HCT116 (cell line): Measurements from ENCODE around the gene TRUB1. TPM values are rescaled to one million over a fixed set of nuclear protein-coding genes. Genes with fewer than 3 reads are reported as not detected.

ENCODE experiments used
- ATAC-seq: fragments of 200-7000 bp; cut with Tn5 transposase; 2 replicates; pipeline ENCODE4 v1.9.1; 2020; ENCODE audit warnings: mild to moderate bottlenecking, moderate library complexity
- BruUV-seq: library from RNA; stranded (reverse); fragments of 400-500 nt; replicated peaks from 2 replicates; lab custom pipeline; 2021; lab: Mats Ljungman, UMichigan
- CTCF ChIA-PET: fragments of 300-600 bp; sonication (Branson Sonifier 250); formaldehyde crosslinking; loops from one replicate; lab custom pipeline; 2021; ENCODE audit warnings: antibody characterized with exemption; lab: Charles Lee
- POLR2A ChIA-PET: fragments of 300-600, 350-600 bp; sonication (Branson Sonifier 250); formaldehyde crosslinking; loops from one replicate; lab custom pipeline; 2021; ENCODE audit warnings: antibody characterized with exemption; lab: Charles Lee
- RAD21 ChIA-PET, 2 experiments: fragments of 300-600 bp; sonication (Branson Sonifier 250); formaldehyde crosslinking; loops; one replicate each; lab custom pipeline; 2023; ENCODE audit warnings: low total read pairs in 2 of 2; ENCODE audit not compliant: uncharacterized antibody in 2 of 2, unreplicated experiment in 2 of 2, low non-redundant PET in 1 of 2; lab: Charles Lee
- DNase-seq: peaks from one replicate; pipeline ENCODE4 v3.0.0-alpha.2; 2010; ENCODE audit warnings: low read depth, low spot score
- H2AFZ ChIP-seq: fragments of 200-600 bp; shearing (Covaris generic), sonication (generic); 2 replicates; pipeline ENCODE4 v1.6.1; 2017; ENCODE audit warnings: low read depth, mixed run types, mixed read lengths, antibody characterized with exemption, low read length; ENCODE audit not compliant: poor library complexity, severe bottlenecking
- H3K27ac ChIP-seq: 2 replicates; pipeline ENCODE4 v1.5.1; 2012; ENCODE audit warnings: low read depth, low read length
- H3K27me3 ChIP-seq: fragments of 200-600 bp; sonication (generic); 2 replicates; pipeline ENCODE4 v1.6.1; 2016; ENCODE audit warnings: mixed run types, low read length, mixed read lengths; ENCODE audit not compliant: insufficient read depth
- H3K36me3 ChIP-seq, 2 experiments: fragments of 200-500 bp in 1 of 2; fragments of 200-600 bp in 1 of 2; sonication (Bioruptor generic) in 1 of 2; sonication (generic) in 1 of 2; 2 replicates each; pipeline versions ENCODE4 v1.5.1 to v1.6.1; 2014 to 2016; ENCODE audit warnings: low read length in 2 of 2, inconsistent platforms in 1 of 2, mixed read lengths in 1 of 2, mixed run types in 1 of 2; ENCODE audit not compliant: insufficient read depth in 2 of 2, control insufficient read depth in 1 of 2
- H3K4me1 ChIP-seq, 2 experiments: fragments of 200-600 bp in 1 of 2; sonication (generic) in 1 of 2; 2 replicates each; pipeline versions ENCODE4 v1.5.1 to v1.6.1; 2012 to 2017; ENCODE audit warnings: low read length in 2 of 2, inconsistent platforms in 1 of 2, mild to moderate bottlenecking in 1 of 2, mixed read lengths in 1 of 2, mixed run types in 1 of 2, moderate library complexity in 1 of 2; ENCODE audit not compliant: insufficient read depth in 2 of 2, control insufficient read depth in 1 of 2
- H3K4me2 ChIP-seq: fragments of 200-600 bp; sonication (generic); 2 replicates; pipeline ENCODE4 v1.6.1; 2017; ENCODE audit warnings: mixed run types, low read length, mixed read lengths
- H3K4me3 ChIP-seq, 2 experiments: fragments of 200-600 bp in 1 of 2; sonication (generic) in 1 of 2; replicated peaks in 1 of 2; 2 replicates each; pipeline ENCODE4 v1.5.1; 2011 to 2016; ENCODE audit warnings: low read length in 2 of 2, control low read depth in 1 of 2, low read depth in 1 of 2, mild to moderate bottlenecking in 1 of 2, mixed read lengths in 1 of 2, mixed run types in 1 of 2
- H3K79me2 ChIP-seq: fragments of 200-600 bp; sonication (generic); 2 replicates; pipeline ENCODE4 v1.6.1; 2017; ENCODE audit warnings: mild to moderate bottlenecking, mixed run types, low read length, moderate library complexity, mixed read lengths; ENCODE audit not compliant: insufficient read depth
- H3K9ac ChIP-seq: fragments of 200-600 bp; sonication (generic); 2 replicates; pipeline ENCODE4 v1.6.1; 2016; ENCODE audit warnings: low read length, mixed read lengths
- H3K9me2 ChIP-seq: fragments of 200-600 bp; sonication (generic), shearing (Covaris generic); 2 replicates; pipeline ENCODE4 v1.6.1; 2017; ENCODE audit warnings: mixed run types, mild to moderate bottlenecking, moderate library complexity; ENCODE audit not compliant: insufficient read depth
- H3K9me3 ChIP-seq, 2 experiments: fragments of 200-500 bp in 1 of 2; fragments of 200-600 bp in 1 of 2; sonication (Bioruptor generic) in 1 of 2; sonication (generic) in 1 of 2; 2 replicates each; pipeline ENCODE4 v1.6.1; 2014 to 2017; ENCODE audit warnings: low read length in 2 of 2, mixed read lengths in 2 of 2, inconsistent platforms in 1 of 2, low read depth in 1 of 2, mild to moderate bottlenecking in 1 of 2, mixed run types in 1 of 2, moderate library complexity in 1 of 2; ENCODE audit not compliant: control insufficient read depth in 1 of 2, insufficient read depth in 1 of 2
- H4K20me1 ChIP-seq: fragments of 200-600 bp; sonication (generic), shearing (Covaris generic); 2 replicates; pipeline ENCODE4 v1.6.1; 2017; ENCODE audit warnings: mixed run types, mild to moderate bottlenecking, moderate library complexity; ENCODE audit not compliant: insufficient read depth
- EGR1 ChIP-seq: IDR thresholded peaks from 2 replicates; pipeline ENCODE4 v1.6.1; 2012; ENCODE audit warnings: low read depth
- JUND ChIP-seq: IDR thresholded peaks from 2 replicates; pipeline ENCODE4 v1.6.1; 2012
- RAD21 ChIP-seq: IDR thresholded peaks from 2 replicates; pipeline ENCODE4 v1.6.1; 2012; ENCODE audit warnings: low read depth, mild to moderate bottlenecking
- REST ChIP-seq: IDR thresholded peaks from 2 replicates; pipeline ENCODE4 v1.6.1; 2012; ENCODE audit warnings: low read depth
- TCF7L2 ChIP-seq: IDR thresholded peaks from 2 replicates; pipeline ENCODE4 v1.7.0; 2011; ENCODE audit warnings: borderline replicate concordance, inconsistent platforms; ENCODE audit not compliant: insufficient read depth, insufficient read length; ENCODE audit errors: extremely low read depth
- YY1 ChIP-seq: IDR thresholded peaks from 2 replicates; pipeline ENCODE4 v1.6.1; 2011; ENCODE audit warnings: low read length, low read depth, moderate library complexity, mild to moderate bottlenecking; ENCODE audit not compliant: insufficient replicate concordance; ENCODE audit errors: extremely low read depth
- intact Hi-C: fragments of 100-400 bp; cut with micrococcal nuclease; formaldehyde crosslinking; loops from 2 replicates; pipeline ENCODE4 v1.10.0; 2022
- total RNA-seq: library from RNA; stranded (reverse); gene quantifications from one replicate; pipeline ENCODE4 v1.2.1, GENCODE V29; 2021; ENCODE audit not compliant: unreplicated experiment
- TF ChIP-seq, protein P1 (sequence below), 3 experiments: fragments of 200-600 bp in 1 of 3; sonication (generic) in 1 of 3; IDR thresholded peaks in 2 of 3; conservative IDR thresholded peaks in 1 of 3; 2 replicates each; pipeline ENCODE4 v1.5.1; 2012 to 2017; ENCODE audit warnings: low read depth in 2 of 3, low read length in 2 of 3, antibody characterized with exemption in 1 of 3, borderline replicate concordance in 1 of 3, control low read depth in 1 of 3, mild to moderate bottlenecking in 1 of 3, mixed read lengths in 1 of 3, mixed run types in 1 of 3, moderate library complexity in 1 of 3; ENCODE audit not compliant: insufficient read depth in 1 of 3

TRUB1 gene
- total RNA-seq, 1 experiment from 2014 or later, result 44.1 TPM

DNA sequence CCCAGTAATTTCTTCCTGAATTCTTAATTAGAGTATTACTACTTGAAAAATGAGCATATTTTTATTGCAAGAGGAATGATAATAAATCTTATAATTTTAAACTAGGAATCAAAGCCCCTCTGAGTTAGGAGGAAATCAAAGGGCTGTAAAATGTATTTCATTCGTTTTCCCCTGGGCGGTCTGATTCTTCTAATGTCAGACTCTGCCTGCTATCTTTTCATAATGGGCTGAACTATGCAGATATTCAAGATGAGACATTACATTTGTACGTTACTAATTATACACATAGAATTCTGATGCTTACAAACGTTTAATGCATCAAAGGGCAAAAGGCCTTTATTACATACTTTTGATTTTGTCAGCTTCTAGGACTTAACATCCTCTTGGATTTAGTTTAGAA, 16.0 kb upstream of the TRUB1 start:
- H3K27ac ChIP-seq, result no peak overlapping the region
- ChIA-PET CTCF (no interaction called here), POLR2A (interaction anchor here (1.7 kb wide), 1 partner anchor 16 kb away, joined by 6 read pairs; the partner anchor contains the start of gene TRUB1), RAD21 (no interaction called here)
- ATAC-seq, result no peak
- H2AFZ ChIP-seq, result no peak overlapping the region
- H3K9ac ChIP-seq, result no peak overlapping the region
- intact Hi-C loops, result no loop called here
- H3K9me3 ChIP-seq, result no peaks in the 10 kb centered on the region
- no peaks in the 10 kb centered on the region for H4K20me1 ChIP-seq
- H3K4me1 ChIP-seq, result peaks cover 5 to 16% of the 10 kb centered on the region in 2 experiments; a peak in 3 of 4 replicates
- no peak overlapping the region for H3K4me3 ChIP-seq
- H3K9me2 ChIP-seq, result no peaks in the 10 kb centered on the region
- H3K36me3 ChIP-seq, result no peaks in the 10 kb centered on the region
- TF ChIP-seq RAD21 (no peak), EGR1 (no peak), YY1 (no peak), TCF7L2 (no peak), JUND (no peak), REST (no peak)
- TF ChIP-seq, protein P1, sequence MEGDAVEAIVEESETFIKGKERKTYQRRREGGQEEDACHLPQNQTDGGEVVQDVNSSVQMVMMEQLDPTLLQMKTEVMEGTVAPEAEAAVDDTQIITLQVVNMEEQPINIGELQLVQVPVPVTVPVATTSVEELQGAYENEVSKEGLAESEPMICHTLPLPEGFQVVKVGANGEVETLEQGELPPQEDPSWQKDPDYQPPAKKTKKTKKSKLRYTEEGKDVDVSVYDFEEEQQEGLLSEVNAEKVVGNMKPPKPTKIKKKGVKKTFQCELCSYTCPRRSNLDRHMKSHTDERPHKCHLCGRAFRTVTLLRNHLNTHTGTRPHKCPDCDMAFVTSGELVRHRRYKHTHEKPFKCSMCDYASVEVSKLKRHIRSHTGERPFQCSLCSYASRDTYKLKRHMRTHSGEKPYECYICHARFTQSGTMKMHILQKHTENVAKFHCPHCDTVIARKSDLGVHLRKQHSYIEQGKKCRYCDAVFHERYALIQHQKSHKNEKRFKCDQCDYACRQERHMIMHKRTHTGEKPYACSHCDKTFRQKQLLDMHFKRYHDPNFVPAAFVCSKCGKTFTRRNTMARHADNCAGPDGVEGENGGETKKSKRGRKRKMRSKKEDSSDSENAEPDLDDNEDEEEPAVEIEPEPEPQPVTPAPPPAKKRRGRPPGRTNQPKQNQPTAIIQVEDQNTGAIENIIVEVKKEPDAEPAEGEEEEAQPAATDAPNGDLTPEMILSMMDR (IDR thresholded peaks at IDR 0.05 in 2 of 3, conservative IDR thresholded peaks at IDR 0.05 in 1 of 3; ENCODE audit: borderline replicate concordance in 1 of 3, insufficient read depth in 1 of 3, low read depth in 2 of 3, low read length in 2 of 3), result no peak
- no TSS peak for BruUV-seq
- no peaks in the 10 kb centered on the region for H3K27me3 ChIP-seq
- DNase-seq, result no peak
- no peak overlapping the region for H3K4me2 ChIP-seq
- H3K79me2 ChIP-seq, result no peaks in the 10 kb centered on the region
